Endothelial cell of umbilical vein (primary cell): ENCODE data around the gene DNM2. TPM values are rescaled to one million over a fixed set of nuclear protein-coding genes. Genes with fewer than 3 reads are reported as not detected.

Experiments used
- BruUV-seq: library from RNA; stranded (reverse); fragments of 400-500 nt; replicated peaks from 2 replicates; lab custom pipeline; 2021; lab: Mats Ljungman, UMichigan
- CTCF ChIA-PET: fragments of 300-600, 350-600 bp; sonication (Branson Sonifier 250); formaldehyde crosslinking; loops from one replicate; lab custom pipeline; 2021; ENCODE audit warnings: antibody characterized with exemption, inconsistent platforms; lab: Charles Lee
- POLR2A ChIA-PET: fragments of 300-600, 350-600 bp; sonication (Branson Sonifier 250); formaldehyde crosslinking; loops from one replicate; lab custom pipeline; 2021; ENCODE audit warnings: antibody characterized with exemption, inconsistent platforms; lab: Charles Lee
- DNase-seq: peaks from one replicate; pipeline ENCODE4 v3.0.0-alpha.2; 2011; ENCODE audit warnings: low read depth, low spot score
- FAIRE-seq: peaks from 2 replicates; lab custom pipeline; 2011; peaks lifted over from hg19 to GRCh38; lab: Jason Lieb, UNC
- H2AFZ ChIP-seq: 2 replicates; pipeline ENCODE4 v1.6.0; 2012; ENCODE audit warnings: low read depth, low read length, control low read depth, inconsistent platforms
- H3K27ac ChIP-seq: 2 replicates; pipeline ENCODE4 v1.5.1; 2011; ENCODE audit warnings: low read depth, mild to moderate bottlenecking, control low read depth, low read length, moderate library complexity; ENCODE audit not compliant: insufficient read depth
- H3K27me3 ChIP-seq, 2 experiments: 2 replicates each; pipeline versions ENCODE4 v1.6.0 to v1.6.1; 2011; ENCODE audit warnings: low read length in 2 of 2, mixed read lengths in 1 of 2; ENCODE audit not compliant: control insufficient read depth in 2 of 2, insufficient read depth in 2 of 2
- H3K36me3 ChIP-seq, 2 experiments: 2 replicates in 1 of 2; 3 replicates in 1 of 2; pipeline ENCODE4 v1.5.1; 2011; ENCODE audit warnings: low read length in 2 of 2, mild to moderate bottlenecking in 1 of 2, moderate library complexity in 1 of 2; ENCODE audit not compliant: control insufficient read depth in 2 of 2, insufficient read depth in 2 of 2; ENCODE audit errors: extremely low read depth in 1 of 2
- H3K4me1 ChIP-seq: 3 replicates; pipeline ENCODE4 v1.5.1; 2011; ENCODE audit warnings: mild to moderate bottlenecking, low read length; ENCODE audit not compliant: control insufficient read depth, insufficient read depth; ENCODE audit errors: extremely low read depth
- H3K4me2 ChIP-seq: 2 replicates; pipeline ENCODE4 v1.6.1; 2011; ENCODE audit warnings: low read length, control low read depth, mixed read lengths; ENCODE audit not compliant: insufficient read depth
- H3K4me3 ChIP-seq, 3 experiments: fragments of 200-600 bp in 1 of 3; sonication (generic), shearing (Covaris generic) in 1 of 3; replicated peaks in 1 of 3; 2 replicates each; pipeline ENCODE4 v1.5.1; 2011 to 2016; ENCODE audit warnings: control low read depth in 3 of 3, low read length in 3 of 3, mild to moderate bottlenecking in 2 of 3, inconsistent platforms in 1 of 3, low read depth in 1 of 3, moderate library complexity in 1 of 3; ENCODE audit not compliant: insufficient read depth in 1 of 3
- H3K79me2 ChIP-seq: 2 replicates; pipeline ENCODE4 v1.6.0; 2012; ENCODE audit warnings: low read length, inconsistent platforms; ENCODE audit not compliant: control insufficient read depth, insufficient read depth
- H3K9ac ChIP-seq: replicated peaks from 2 replicates; pipeline ENCODE3; 2011; ENCODE audit warnings: low read length, control low read depth; ENCODE audit not compliant: insufficient read depth; ENCODE audit errors: extremely low read depth
- H3K9me1 ChIP-seq: replicated peaks from 3 replicates; pipeline ENCODE4 v1.6.0; 2011; ENCODE audit warnings: mild to moderate bottlenecking, low read length; ENCODE audit not compliant: control insufficient read depth, insufficient read depth; ENCODE audit errors: extremely low read depth
- H3K9me3 ChIP-seq: replicated peaks from 2 replicates; pipeline ENCODE4 v1.5.1; 2012; ENCODE audit warnings: low read length, inconsistent platforms; ENCODE audit not compliant: control insufficient read depth, insufficient read depth
- H4K20me1 ChIP-seq: replicated peaks from 2 replicates; pipeline ENCODE3; 2011; ENCODE audit warnings: mild to moderate bottlenecking, low read length; ENCODE audit not compliant: control insufficient read depth, insufficient read depth; ENCODE audit errors: extremely low read depth
- CTCF ChIP-seq, 2 donors: IDR thresholded peaks; 1 replicate in 1 of 2; 2 replicates in 1 of 2; pipeline ENCODE4 v1.5.1; 2011; ENCODE audit warnings: low read length in 2 of 2, mild to moderate bottlenecking in 2 of 2, moderate library complexity in 2 of 2, control low read depth in 1 of 2, inconsistent platforms in 1 of 2, low read depth in 1 of 2; ENCODE audit not compliant: insufficient read depth in 1 of 2; ENCODE audit errors: extremely low read depth in 1 of 2
- EZH2 ChIP-seq: IDR thresholded peaks from 2 replicates; pipeline ENCODE4 v1.6.1; 2012; ENCODE audit warnings: borderline replicate concordance, low read depth, mild to moderate bottlenecking, moderate library complexity, low read length, inconsistent platforms; ENCODE audit not compliant: severe bottlenecking
- FOS ChIP-seq: IDR thresholded peaks from 2 replicates; pipeline ENCODE4 v1.6.1; 2011; ENCODE audit warnings: mild to moderate bottlenecking, low read length, moderate library complexity, borderline replicate concordance; ENCODE audit not compliant: insufficient read depth
- GATA2 ChIP-seq: IDR thresholded peaks from 2 replicates; pipeline ENCODE4 v1.7.0; 2011; ENCODE audit warnings: low read depth, mild to moderate bottlenecking, moderate library complexity, mixed read lengths, low read length; ENCODE audit not compliant: insufficient read length, insufficient read depth
- JUN ChIP-seq: IDR thresholded peaks from 2 replicates; pipeline ENCODE4 v1.6.1; 2011; ENCODE audit warnings: borderline replicate concordance, low read depth; ENCODE audit not compliant: insufficient read length, insufficient read depth
- MAX ChIP-seq: IDR thresholded peaks from 2 replicates; pipeline ENCODE4 v1.6.1; 2011; ENCODE audit not compliant: insufficient read depth, insufficient read length
- MYC ChIP-seq: IDR thresholded peaks from one replicate; pipeline ENCODE4 v1.6.1; 2011; ENCODE audit warnings: mild to moderate bottlenecking, low read depth, low read length
- POLR2A ChIP-seq: IDR thresholded peaks from 2 replicates; pipeline ENCODE4 v1.6.1; 2012; ENCODE audit warnings: low read depth, mild to moderate bottlenecking, control low read depth, low read length
- POLR2AphosphoS5 ChIP-seq: IDR thresholded peaks from 2 replicates; pipeline ENCODE4 v1.6.1; 2012; ENCODE audit warnings: low read depth, mild to moderate bottlenecking, control low read depth, low read length, moderate library complexity; ENCODE audit not compliant: insufficient read depth
- dilution Hi-C: fragments of 300-500 bp; cut with MboI; formaldehyde crosslinking; loops from one replicate; pipeline ENCODE4 v1.15.0; 2019; ENCODE audit warnings: low sequenced_read_pairs; ENCODE audit not compliant: extremely low pct_ligation_motif_present
- intact Hi-C: fragments of 100-400 bp; cut with micrococcal nuclease; formaldehyde crosslinking; loops from one replicate; pipeline ENCODE4 v1.10.0; 2022
- polyA plus RNA-seq, 4 experiments: library from polyadenylated mRNA; depleted of rRNA in 3 of 4; stranded (reverse) in 3 of 4; unstranded in 1 of 4; fragments of >200 nt; gene quantifications; 2 replicates each; pipeline versions ENCODE4 v1.2.1 to v1.2.3, GENCODE V29; 2011 to 2012; ENCODE audit warnings: missing spikeins in 1 of 4
- total RNA-seq: library from RNA; stranded (reverse); gene quantifications from 2 replicates; pipeline ENCODE4 v1.2.3, GENCODE V29; 2021

Gene DNM2
- total and polyA plus RNA-seq, 2 donors (not counting 3 experiments of a cell fraction or from before 2014, with no cell fraction given), result 81.8 to 175 TPM

GRCh38 chr19:10686193-10686592 lies 31.7 kb upstream of the DNM2 start:
- Histone ChIP-seq H3K27me3 (no peaks in the 10 kb centered on the region), H3K9ac (no peak overlapping the region), H4K20me1 (no peaks in the 10 kb centered on the region), H3K36me3 (peaks cover 28 to 77% of the 10 kb centered on the region in 2 experiments), H3K9me1 (no peaks in the 10 kb centered on the region), H3K27ac (no peak overlapping the region), H3K79me2 (peaks cover 3% of the 10 kb centered on the region), H3K4me2 (no peak overlapping the region), H3K9me3 (no peaks in the 10 kb centered on the region), H3K4me1 (no peaks in the 10 kb centered on the region), H3K4me3 (no peak overlapping the region), H2AFZ (no peak overlapping the region)
- dilution Hi-C loops (no loop called here), intact Hi-C loops (no loop called here)
- DNase-seq (no peak), FAIRE-seq (no peak)
- CTCF ChIA-PET, result interaction anchor here (2.1 kb wide), 1 partner anchor 13 kb away, joined by 5 read pairs; no protein-coding TSS in a partner anchor
- BruUV-seq, result no TSS peak
- POLR2A ChIA-PET, result interaction anchor here (0.6 kb wide), 1 partner anchor 25 kb away, joined by 4 read pairs; no protein-coding TSS in a partner anchor
- TF ChIP-seq POLR2A (no peak), JUN (no peak), FOS (no peak), GATA2 (no peak), CTCF (IDR thresholded peaks at IDR 0.05; ENCODE audit: extremely low read depth in 1 of 2, insufficient read depth in 1 of 2, low read depth in 1 of 2, low read length in 2 of 2) (no peak), MYC (no peak), POLR2AphosphoS5 (no peak), MAX (no peak), EZH2 (no peak)
